Panc1 (cell line): ENCODE data around the gene NUTM1. TPM values are rescaled to one million over a fixed set of nuclear protein-coding genes. Genes with fewer than 3 reads are reported as not detected.

ENCODE experiments used
- ATAC-seq: fragments of 200-7000 bp; cut with Tn5 transposase; 2 replicates; pipeline ENCODE4 v1.9.1; 2020; ENCODE audit warnings: mild to moderate bottlenecking, moderate library complexity
- BruUV-seq: library from RNA; stranded (reverse); fragments of 400-500 nt; replicated peaks from 2 replicates; lab custom pipeline; 2021; lab: Mats Ljungman, UMichigan
- CTCF ChIA-PET: fragments of 300-600 bp; sonication (Branson Sonifier 250); formaldehyde crosslinking; loops from one replicate; lab custom pipeline; 2022; ENCODE audit warnings: antibody characterized with exemption; lab: Charles Lee
- POLR2A ChIA-PET: fragments of 300-600 bp; sonication (Branson Sonifier 250); formaldehyde crosslinking; loops from one replicate; lab custom pipeline; 2022; ENCODE audit warnings: antibody characterized with exemption; lab: Charles Lee
- DNase-seq: peaks from one replicate; pipeline ENCODE4 v3.0.0-alpha.2; 2010; ENCODE audit warnings: low read depth, low spot score
- H3K27ac ChIP-seq: 2 replicates; pipeline ENCODE4 v1.5.1; 2011; ENCODE audit warnings: mild to moderate bottlenecking, low read length, inconsistent platforms
- H3K27me3 ChIP-seq: fragments of 200-500 bp; sonication (Bioruptor generic); 2 replicates; pipeline ENCODE4 v1.6.0; 2014; ENCODE audit warnings: low read length, inconsistent platforms; ENCODE audit not compliant: control insufficient read depth, insufficient read depth
- H3K36me3 ChIP-seq: fragments of 200-500 bp; sonication (Bioruptor generic); 2 replicates; pipeline ENCODE4 v1.5.1; 2014; ENCODE audit warnings: inconsistent platforms, mild to moderate bottlenecking, low read length, moderate library complexity; ENCODE audit not compliant: control insufficient read depth, insufficient read depth
- H3K4me1 ChIP-seq: 2 replicates; pipeline ENCODE4 v1.5.1; 2011; ENCODE audit warnings: inconsistent platforms, mild to moderate bottlenecking, low read length, moderate library complexity; ENCODE audit not compliant: control insufficient read depth, insufficient read depth
- H3K4me3 ChIP-seq, 2 experiments: 2 replicates each; pipeline ENCODE4 v1.5.1; 2011 to 2012; ENCODE audit warnings: low read depth in 2 of 2, low read length in 2 of 2, mild to moderate bottlenecking in 2 of 2, inconsistent platforms in 1 of 2, moderate library complexity in 1 of 2
- H3K9me3 ChIP-seq: fragments of 200-500 bp; sonication (Bioruptor generic); 2 replicates; pipeline ENCODE4 v1.5.1; 2014; ENCODE audit warnings: low read depth, mild to moderate bottlenecking, inconsistent platforms, low read length, moderate library complexity; ENCODE audit not compliant: control insufficient read depth, insufficient read depth
- POLR2AphosphoS5 ChIP-seq: IDR thresholded peaks from 2 replicates; pipeline ENCODE4 v1.6.1; 2012; ENCODE audit warnings: mild to moderate bottlenecking, low read depth, low read length, moderate library complexity
- SIN3A ChIP-seq: IDR thresholded peaks from 2 replicates; pipeline ENCODE4 v1.6.1; 2012; ENCODE audit warnings: low read depth, mild to moderate bottlenecking, low read length, moderate library complexity, borderline replicate concordance; ENCODE audit not compliant: insufficient read depth
- TCF7L2 ChIP-seq: IDR thresholded peaks from 2 replicates; pipeline ENCODE4 v1.6.1; 2011; ENCODE audit warnings: mild to moderate bottlenecking, low read depth, low read length, inconsistent platforms
- in situ Hi-C: cut with HindIII; loops from 2 replicates; pipeline ENCODE4 v1.10.0; 2016; ENCODE audit warnings: low sequenced_read_pairs, low pct_unique_long_range_greater_than_20kb
- intact Hi-C: fragments of 100-400 bp; cut with micrococcal nuclease; formaldehyde crosslinking; loops from one replicate; pipeline ENCODE4 v1.10.0; 2022; ENCODE audit not compliant: unreplicated experiment
- total RNA-seq: library from RNA; stranded (reverse); gene quantifications from one replicate; pipeline ENCODE4 v1.2.1, GENCODE V29; 2021; ENCODE audit not compliant: unreplicated experiment
- TF ChIP-seq, protein P1 (sequence below): fragments of 450-650 bp; IDR thresholded peaks from 2 replicates; pipeline ENCODE4 v1.5.1; 2017; ENCODE audit warnings: mild to moderate bottlenecking
- TF ChIP-seq, protein P2 (sequence below), 2 experiments: IDR thresholded peaks; 2 replicates each; pipeline ENCODE4 v1.6.1; 2011 to 2012; ENCODE audit warnings: low read depth in 2 of 2, control low read depth in 1 of 2, low read length in 1 of 2, mild to moderate bottlenecking in 1 of 2, moderate library complexity in 1 of 2; ENCODE audit not compliant: insufficient read depth in 1 of 2

Gene NUTM1
- total RNA-seq, 1 experiment from 2014 or later, result 0.05 TPM

DNA sequence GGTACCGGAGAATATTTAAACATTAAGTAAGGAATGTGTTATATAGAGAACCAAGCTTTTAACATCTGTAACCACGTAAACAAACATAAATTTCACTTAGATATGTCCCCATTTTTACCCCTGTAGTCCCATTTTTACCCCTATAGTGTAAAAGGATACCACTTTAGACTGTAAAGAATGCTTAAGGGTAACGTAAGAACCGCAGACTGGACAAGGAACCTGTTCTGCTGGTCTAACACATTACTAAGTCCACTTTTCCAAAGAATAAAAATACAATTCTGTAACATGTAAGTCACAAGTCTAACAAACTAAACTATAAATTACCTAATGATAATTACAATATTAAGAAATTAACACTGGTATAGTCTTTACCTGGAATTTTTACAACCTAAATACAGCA is 8.4 kb upstream of the NUTM1 start:
- H3K27me3 ChIP-seq, result no peaks in the 10 kb centered on the region
- H3K36me3 ChIP-seq, result peaks cover 2% of the 10 kb centered on the region; the same call in 1 of the 2 replicates
- no peak overlapping the region for H3K27ac ChIP-seq
- H3K4me1 ChIP-seq, result peaks cover 32% of the 10 kb centered on the region
- no peaks in the 10 kb centered on the region for H3K9me3 ChIP-seq
- CTCF ChIA-PET, result no interaction called here
- BruUV-seq, result no TSS peak
- POLR2A ChIA-PET, result no interaction called here
- intact Hi-C loops, result no loop called here
- ATAC-seq (no peak), DNase-seq (no peak)
- in situ Hi-C loops, result no loop called here
- TF ChIP-seq, protein P1, sequence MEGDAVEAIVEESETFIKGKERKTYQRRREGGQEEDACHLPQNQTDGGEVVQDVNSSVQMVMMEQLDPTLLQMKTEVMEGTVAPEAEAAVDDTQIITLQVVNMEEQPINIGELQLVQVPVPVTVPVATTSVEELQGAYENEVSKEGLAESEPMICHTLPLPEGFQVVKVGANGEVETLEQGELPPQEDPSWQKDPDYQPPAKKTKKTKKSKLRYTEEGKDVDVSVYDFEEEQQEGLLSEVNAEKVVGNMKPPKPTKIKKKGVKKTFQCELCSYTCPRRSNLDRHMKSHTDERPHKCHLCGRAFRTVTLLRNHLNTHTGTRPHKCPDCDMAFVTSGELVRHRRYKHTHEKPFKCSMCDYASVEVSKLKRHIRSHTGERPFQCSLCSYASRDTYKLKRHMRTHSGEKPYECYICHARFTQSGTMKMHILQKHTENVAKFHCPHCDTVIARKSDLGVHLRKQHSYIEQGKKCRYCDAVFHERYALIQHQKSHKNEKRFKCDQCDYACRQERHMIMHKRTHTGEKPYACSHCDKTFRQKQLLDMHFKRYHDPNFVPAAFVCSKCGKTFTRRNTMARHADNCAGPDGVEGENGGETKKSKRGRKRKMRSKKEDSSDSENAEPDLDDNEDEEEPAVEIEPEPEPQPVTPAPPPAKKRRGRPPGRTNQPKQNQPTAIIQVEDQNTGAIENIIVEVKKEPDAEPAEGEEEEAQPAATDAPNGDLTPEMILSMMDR, result no peak
- TF ChIP-seq SIN3A (no peak), TCF7L2 (no peak), POLR2AphosphoS5 (no peak)
- TF ChIP-seq, protein P2, sequence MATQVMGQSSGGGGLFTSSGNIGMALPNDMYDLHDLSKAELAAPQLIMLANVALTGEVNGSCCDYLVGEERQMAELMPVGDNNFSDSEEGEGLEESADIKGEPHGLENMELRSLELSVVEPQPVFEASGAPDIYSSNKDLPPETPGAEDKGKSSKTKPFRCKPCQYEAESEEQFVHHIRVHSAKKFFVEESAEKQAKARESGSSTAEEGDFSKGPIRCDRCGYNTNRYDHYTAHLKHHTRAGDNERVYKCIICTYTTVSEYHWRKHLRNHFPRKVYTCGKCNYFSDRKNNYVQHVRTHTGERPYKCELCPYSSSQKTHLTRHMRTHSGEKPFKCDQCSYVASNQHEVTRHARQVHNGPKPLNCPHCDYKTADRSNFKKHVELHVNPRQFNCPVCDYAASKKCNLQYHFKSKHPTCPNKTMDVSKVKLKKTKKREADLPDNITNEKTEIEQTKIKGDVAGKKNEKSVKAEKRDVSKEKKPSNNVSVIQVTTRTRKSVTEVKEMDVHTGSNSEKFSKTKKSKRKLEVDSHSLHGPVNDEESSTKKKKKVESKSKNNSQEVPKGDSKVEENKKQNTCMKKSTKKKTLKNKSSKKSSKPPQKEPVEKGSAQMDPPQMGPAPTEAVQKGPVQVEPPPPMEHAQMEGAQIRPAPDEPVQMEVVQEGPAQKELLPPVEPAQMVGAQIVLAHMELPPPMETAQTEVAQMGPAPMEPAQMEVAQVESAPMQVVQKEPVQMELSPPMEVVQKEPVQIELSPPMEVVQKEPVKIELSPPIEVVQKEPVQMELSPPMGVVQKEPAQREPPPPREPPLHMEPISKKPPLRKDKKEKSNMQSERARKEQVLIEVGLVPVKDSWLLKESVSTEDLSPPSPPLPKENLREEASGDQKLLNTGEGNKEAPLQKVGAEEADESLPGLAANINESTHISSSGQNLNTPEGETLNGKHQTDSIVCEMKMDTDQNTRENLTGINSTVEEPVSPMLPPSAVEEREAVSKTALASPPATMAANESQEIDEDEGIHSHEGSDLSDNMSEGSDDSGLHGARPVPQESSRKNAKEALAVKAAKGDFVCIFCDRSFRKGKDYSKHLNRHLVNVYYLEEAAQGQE (IDR thresholded peaks at IDR 0.05; ENCODE audit: insufficient read depth in 1 of 2, low read depth in 2 of 2, low read length in 1 of 2), result no peak
- no peak overlapping the region for H3K4me3 ChIP-seq

DNA sequence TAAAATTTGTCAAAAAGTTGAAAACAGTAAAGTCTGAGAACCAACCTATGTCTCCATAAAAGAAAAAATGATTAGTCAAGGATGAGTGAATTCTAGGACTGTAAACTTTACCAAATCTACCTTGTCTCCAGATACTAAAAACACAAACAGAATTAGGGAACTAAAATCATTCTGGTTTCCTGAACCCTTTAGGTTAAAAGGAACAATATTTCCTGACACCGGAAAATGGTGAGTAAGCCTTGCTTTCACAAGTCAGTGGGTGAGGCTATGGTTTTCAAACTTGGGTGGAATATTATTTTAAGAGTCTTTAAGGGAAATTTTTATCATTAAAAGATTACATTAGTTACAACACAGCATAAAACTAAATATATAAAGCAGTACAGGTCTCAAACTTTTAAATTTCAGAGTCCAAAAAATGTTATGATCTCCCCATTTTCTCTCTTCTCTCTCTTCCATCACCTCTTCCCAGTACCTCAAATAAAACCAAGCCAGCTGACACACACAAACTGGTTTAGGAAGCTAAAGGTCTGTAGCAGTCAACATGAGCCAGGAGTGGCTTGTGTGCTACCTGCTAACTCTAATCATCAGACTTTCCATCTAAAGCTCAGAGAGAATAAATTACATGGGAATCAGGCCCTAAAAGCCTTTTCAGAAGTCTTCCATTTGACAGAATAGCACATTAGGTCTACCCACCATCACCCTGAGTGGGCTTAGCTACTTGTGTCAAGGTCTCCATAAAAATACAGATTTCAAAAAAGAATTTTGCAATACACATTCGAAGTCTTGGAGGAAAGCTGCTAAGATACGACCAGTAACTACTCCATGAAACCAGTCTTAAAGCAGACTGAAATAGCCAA is 7.7 kb upstream of the NUTM1 start:
- Histone ChIP-seq H3K9me3 (no peaks in the 10 kb centered on the region), H3K27me3 (no peaks in the 10 kb centered on the region), H3K36me3 (peaks cover 2% of the 10 kb centered on the region; the same call in 1 of the 2 replicates), H3K4me3 (no peak overlapping the region), H3K27ac (peak overlapping the region; percentile 40), H3K4me1 (peaks cover 36% of the 10 kb centered on the region)
- BruUV-seq, result no TSS peak
- ATAC-seq (no peak), DNase-seq (no peak)
- in situ Hi-C loops, result no loop called here
- intact Hi-C loops, result no loop called here
- TF ChIP-seq POLR2AphosphoS5, result no peak
- TF ChIP-seq SIN3A, result no peak
- TF ChIP-seq, protein P1, result no peak
- TF ChIP-seq, protein P2 (IDR thresholded peaks at IDR 0.05; ENCODE audit: insufficient read depth in 1 of 2, low read depth in 2 of 2, low read length in 1 of 2), result no peak
- CTCF ChIA-PET, result no interaction called here
- POLR2A ChIA-PET, result no interaction called here
